A673 (cell line): ENCODE data around the gene BMPR1A.

Source experiments
- EZH2 ChIP-seq: fragments of 200-600 bp; sonication (generic); IDR thresholded peaks from 2 replicates; pipeline ENCODE4 v1.6.1; 2017; ENCODE audit warnings: borderline replicate concordance, low read depth, mild to moderate bottlenecking, mixed read lengths, antibody characterized with exemption, low read length; ENCODE audit not compliant: poor library complexity, severe bottlenecking
- TF ChIP-seq, protein P1 (sequence below): fragments of 300-800, 200-600 bp; sonication (generic); conservative IDR thresholded peaks from 2 replicates; pipeline ENCODE4 v1.5.1; 2017; ENCODE audit warnings: low read depth, mild to moderate bottlenecking, antibody characterized with exemption, low read length, moderate library complexity, mixed read lengths

GRCh38 chr10:86861351-86861750, 104.9 kb downstream of the BMPR1A start:
- TF ChIP-seq, protein P1, sequence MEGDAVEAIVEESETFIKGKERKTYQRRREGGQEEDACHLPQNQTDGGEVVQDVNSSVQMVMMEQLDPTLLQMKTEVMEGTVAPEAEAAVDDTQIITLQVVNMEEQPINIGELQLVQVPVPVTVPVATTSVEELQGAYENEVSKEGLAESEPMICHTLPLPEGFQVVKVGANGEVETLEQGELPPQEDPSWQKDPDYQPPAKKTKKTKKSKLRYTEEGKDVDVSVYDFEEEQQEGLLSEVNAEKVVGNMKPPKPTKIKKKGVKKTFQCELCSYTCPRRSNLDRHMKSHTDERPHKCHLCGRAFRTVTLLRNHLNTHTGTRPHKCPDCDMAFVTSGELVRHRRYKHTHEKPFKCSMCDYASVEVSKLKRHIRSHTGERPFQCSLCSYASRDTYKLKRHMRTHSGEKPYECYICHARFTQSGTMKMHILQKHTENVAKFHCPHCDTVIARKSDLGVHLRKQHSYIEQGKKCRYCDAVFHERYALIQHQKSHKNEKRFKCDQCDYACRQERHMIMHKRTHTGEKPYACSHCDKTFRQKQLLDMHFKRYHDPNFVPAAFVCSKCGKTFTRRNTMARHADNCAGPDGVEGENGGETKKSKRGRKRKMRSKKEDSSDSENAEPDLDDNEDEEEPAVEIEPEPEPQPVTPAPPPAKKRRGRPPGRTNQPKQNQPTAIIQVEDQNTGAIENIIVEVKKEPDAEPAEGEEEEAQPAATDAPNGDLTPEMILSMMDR, result no peak
- no peak for TF ChIP-seq EZH2
